CD4-positive, alpha-beta T cell treated with Interleukin-6 at 100 ng/mL for 8 hours (primary cell): ENCODE measurements around the gene FHIT.

Experiments used
- DNase-seq: peaks from one replicate; pipeline ENCODE4 v3.0.0-alpha.2; 2020; ENCODE audit warnings: mixed read lengths, low spot score

The FHIT gene

DNA sequence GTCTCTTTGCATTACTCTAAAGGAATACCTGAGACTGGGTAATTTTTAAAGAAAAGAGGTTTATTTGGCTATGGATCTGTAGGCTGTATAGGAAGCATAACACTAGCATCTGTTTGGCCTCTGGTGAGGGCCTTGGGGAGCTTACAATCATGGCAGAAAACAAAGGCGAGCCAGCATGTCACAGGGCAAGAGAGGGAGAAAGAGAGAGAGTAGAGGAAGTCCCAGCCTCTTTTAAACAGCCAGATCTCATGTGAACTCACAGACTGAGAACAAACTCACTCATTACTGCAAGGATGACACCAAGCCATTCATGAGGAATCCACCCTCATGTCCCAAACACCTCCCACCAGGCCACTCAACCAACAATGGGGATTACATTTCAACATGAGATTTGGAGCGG, 974.6 kb downstream of the FHIT start:
- DNase-seq = no peak

DNA sequence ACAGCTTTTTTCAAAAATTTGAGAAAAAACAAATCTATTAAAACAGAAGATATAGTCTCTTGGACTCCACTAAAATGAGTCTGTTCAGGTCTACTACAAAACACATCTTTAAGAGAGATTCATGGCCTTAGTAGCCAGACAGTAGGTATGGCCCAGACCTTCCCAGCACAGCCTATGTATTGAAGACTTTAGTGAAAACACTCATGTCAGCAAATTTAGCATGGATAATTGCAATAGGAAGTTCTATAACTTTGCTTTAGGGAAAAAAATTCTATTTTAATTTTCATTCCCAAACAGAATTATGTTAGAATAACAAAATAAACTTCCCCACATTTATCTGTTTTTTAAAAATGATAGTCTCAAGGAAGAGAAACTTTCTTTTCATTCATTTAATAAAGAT, 976.6 kb downstream of the FHIT start:
- no peak for DNase-seq

DNA sequence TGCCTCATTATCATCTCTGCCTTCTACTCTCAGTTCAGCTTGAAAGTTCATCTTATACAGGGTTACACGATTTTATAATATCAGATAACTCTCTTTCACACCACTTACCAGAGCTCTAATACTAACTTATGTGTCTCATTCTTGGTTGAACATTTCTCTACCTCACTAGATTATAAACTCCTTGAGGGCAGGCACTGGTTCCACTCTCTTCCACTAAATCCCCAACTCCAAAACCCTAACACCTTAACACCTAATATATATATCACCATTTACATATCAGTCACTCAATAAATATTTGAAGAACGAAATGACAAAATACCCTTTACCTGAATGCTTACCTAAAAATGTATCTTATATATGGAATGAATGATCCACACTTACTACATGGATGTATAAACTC, 977.2 kb downstream of the FHIT start:
- DNase-seq = no peak

DNA sequence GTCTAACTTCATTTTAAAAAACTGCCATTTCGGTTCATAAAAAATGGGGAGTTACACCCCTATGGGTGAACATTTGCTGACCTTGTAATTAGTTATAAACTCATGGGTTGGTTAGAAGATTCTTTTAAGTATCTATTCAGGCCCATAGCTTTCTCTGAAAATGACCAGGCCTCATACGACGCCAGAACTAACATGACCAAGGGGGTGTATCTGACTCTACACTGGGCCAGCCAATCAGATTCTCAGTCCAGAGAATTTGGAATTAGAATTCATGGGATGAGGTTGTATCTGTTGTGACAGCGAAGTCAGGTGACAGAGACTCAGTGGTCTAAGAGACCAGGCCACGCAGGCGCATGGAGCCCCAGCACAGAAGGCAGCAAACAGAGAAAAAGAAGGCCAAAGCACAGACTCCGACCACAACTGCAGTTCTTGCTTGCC, 981.4 kb downstream of the FHIT start:
- no peak for DNase-seq

DNA sequence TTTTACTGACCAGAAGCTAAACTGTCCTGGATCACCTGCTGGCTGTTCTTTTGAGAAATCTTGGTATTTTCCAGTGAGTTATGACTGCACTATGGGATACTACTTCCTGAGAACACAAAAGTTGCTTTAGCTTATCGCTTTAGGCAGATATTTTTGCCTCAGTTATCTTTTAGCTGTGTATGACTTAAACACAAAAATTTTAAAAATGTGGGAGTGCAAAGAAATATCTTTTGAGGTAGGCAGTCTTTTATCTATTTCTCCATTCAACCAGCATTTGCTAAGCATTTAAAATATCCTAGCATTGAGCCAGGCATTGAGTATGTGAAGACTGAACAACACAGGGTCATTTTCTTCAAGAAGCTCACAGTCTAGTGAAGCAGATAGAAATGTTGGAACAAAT, 981.9 kb downstream of the FHIT start:
- DNase-seq = no peak

DNA sequence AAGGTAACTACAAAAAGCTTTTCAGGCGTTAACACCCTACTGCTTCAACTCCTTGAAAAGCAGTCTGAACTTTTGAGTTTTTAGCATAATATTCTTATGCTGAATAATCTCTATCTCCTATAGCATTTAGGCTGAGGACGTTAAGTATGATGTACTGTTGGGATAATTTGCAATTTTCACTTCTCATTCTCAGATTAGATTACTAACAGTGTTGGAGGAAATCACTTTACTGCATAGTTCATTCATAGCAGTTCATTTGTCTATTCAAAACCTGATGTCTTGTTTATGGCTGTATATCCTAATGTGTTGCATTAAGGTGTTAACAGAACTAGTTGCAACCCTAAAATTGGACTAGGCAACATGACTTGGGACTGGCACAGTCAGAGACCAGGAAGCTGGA, 983.1 kb downstream of the FHIT start:
- no peak for DNase-seq

DNA sequence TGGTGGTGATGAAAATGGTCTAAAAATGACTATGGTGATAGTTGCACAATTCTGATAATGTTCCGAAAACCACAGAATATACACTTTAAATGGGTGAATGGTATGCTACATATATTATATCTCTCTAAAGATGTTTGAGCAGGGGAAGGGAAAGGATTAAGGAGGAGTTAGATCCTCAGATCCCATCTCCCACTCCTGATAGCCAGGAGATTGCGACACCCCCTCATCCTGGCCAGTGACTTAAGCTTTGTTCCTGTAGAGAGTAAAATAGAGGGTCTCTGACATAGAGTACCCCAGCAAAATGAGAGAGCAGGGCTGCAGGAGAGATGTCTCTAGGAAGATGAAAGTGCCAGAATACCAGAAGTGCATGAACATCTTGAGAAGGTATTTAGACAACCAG, 984.8 kb downstream of the FHIT start:
- DNase-seq = no peak

DNA sequence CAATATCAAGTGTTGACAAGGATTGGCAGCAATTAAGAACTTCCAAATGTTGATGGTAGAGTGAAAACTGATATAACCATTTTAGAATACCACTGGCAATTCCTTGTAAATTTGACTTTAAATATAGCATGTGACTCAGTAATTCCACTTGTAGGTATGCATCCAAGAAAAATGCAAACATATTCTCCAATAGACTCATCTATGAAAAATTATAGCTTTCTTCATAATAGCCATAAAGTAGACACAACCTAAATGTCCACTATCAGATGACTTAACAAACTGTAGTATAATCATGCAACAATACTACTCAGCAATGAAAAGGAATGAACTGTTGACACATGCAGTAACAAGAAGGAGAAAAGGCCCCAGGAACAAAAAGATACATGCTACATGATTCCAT, 988.1 kb downstream of the FHIT start:
- DNase-seq = no peak

DNA sequence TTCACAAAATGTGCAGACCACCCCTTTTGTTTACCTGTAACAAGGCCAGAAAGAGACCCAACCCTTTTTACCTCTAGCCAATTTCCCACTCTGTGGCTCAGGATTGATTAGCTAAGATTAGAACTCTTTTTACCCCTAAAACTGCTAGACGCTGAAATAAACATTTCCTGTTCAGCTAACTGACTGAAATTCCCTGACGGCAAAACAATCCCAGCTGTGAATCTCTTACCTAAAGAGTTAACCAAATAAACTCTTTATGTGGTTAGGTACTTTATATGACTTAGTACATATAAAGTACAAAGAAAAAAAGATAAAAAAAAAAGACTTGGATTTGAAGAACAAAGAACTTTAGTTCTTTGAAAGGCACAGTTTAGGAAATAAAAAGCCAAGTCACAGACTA, 988.7 kb downstream of the FHIT start:
- DNase-seq = no peak

DNA sequence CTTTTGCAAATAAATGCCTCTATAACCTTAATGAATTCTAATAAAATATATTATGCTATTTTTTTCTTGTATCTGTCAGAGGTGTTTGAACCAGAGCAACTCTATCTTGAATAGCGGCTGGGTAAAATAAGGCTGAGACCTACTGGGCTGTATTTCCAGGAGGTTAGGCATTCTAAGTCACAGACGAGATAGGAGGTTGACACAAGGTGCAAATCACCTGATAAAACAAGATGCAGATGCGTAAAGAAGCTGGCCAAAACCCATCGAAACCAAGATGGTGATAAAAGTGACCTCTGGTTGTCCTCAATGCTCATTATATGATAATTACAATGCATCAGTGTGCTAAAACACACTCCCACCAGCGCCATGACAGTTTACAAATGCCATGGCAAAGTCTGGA, 990.7 kb downstream of the FHIT start:
- no peak for DNase-seq

DNA sequence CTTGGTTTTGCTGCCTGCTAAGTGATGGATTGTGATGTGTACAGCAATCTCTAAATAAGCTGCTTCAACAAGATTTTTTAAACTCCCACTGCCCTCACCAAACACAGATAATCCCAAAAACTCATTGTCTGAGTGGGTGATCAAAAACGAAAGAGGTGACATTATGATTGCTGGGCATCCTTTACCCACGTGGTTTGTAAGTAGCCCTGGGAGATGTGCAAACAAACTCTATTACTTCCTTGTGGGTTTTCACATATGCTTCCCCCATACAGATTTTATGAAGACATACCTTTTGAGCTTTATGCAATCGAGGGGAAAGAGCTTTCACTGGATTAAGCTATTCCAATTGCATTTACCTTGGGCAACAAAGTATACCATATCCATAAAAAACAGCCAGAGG, 1000.4 kb downstream of the FHIT start:
- DNase-seq = no peak

DNA sequence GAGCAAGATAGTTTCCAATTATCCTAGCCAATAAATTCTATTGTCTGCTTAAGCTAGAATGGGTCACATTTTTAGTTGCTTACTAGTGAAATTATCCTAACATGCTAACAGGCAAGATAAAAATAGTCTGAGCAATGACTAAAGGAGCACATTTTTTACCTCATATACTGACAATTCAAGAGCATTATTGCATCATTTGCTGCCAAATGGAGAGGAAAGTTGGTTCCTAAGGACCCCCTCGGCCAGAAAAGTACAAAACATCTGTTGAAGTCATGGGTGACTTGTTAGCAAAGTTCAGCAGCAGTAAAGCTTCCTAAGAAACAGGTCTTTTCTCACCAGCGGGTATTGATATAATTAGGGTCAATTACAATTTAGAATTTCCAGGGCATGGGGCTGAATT, 1001.0 kb downstream of the FHIT start:
- DNase-seq = no peak

DNA sequence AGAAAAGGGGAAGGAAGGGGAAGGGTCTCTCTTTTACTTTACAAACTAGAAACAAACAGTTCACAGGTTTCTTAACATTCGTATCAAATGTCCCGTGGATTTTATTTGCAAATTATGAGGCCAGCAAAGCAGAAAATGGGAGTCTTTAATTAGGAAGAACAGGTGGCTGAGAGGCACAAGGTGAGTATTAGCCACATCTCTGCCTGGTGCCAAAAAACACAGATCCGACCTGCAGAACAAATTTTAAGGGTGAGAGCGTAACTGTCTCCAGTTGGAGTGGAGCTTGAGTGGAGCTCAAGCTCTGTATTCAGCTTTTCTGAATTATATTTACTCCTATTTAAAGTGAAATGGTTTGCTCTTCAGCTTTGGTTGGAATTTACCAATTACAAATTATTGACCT, 1004.9 kb downstream of the FHIT start:
- DNase-seq = no peak

DNA sequence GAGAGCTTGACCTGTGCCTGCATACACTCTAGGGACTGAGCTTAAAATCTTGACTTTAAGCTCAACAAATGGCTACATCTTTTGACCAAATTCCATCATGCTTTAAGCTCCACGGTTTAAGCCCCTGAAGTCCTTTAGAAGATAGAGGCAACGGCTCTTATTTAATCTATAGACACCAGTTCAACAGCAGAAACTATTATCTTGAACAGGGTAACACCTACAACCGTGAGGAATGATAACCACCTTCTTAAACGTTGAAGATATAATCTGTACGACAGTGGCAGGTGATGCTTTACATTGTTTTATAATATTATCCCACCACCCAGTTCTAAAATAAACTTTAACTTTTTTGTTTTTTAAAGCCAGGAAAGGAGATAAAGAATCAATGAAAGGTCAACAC, 1007.8 kb downstream of the FHIT start:
- DNase-seq = no peak

DNA sequence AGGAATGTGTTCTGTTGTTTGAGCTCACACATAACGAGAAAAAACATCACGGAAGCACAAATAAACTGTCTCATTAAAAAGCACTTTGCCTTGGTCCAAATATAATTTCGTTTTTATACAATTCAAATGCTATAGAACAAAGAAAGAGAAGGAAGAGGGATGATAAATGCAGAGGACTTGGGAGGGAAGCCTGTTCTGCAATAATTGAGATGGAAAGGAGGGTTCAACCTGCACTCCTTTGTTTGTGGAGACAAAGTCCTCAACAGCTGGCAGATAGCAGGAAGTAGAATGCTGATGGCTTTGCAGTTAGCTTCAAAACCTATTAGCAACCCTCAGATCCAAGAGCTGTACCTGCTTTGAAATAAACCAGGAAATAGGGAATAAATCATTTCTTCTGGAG, 1010.8 kb downstream of the FHIT start:
- DNase-seq = no peak

DNA sequence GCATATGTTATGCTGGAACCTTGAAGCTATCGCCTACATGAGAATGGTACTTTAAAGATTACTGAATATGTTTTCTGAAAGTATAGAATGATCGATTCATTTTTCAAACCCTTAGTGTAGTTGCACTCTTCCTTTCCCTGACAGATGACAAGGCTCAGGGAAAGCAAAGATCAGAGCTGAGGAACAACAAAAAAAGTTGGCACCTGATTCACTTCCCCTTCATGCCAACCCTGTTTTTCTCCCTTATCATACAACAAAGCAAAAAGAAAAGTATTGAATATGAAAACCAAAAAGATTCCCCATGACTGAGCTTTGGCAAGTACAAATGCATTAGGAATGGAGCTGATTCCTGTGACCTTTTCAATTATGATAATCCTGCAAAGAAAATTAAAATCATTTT, 1012.7 kb downstream of the FHIT start:
- no peak for DNase-seq

DNA sequence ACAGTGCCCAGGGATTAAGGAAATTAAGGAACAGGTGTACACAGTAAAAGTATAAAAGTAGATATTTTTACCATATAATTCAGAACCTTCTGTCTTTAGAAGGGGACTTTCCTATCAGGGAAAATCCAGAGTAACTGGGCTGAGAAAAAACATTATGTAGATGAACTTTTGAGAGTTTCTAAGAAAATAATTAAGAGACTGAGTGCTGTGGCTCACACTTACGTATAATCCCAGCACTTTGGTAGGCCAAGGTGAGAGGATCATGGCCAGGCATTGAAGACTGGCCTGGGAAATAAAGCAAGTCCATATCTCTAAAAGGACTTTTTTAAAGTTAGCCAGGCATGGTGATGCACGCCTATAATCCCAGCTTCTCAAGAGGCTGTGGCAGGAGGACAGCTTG, 1021.8 kb downstream of the FHIT start:
- no peak for DNase-seq

DNA sequence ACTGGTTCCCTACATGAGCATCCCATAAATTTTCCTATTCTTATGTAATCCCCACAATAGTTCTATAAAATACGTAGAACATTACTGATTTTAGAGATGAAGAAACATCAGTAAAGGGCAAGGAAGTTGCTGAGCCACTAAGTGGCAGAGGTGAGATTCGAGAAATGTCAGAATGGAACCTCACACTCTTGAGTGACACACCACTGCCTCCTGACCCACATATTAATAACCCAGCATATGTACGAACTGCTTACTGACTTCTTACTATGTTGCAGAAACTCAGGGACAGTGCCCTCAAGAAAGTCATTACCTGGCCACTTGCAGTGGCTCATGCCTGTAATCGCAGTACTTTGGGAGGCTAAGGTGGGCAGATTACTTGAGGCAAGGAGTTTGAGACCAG, 1022.4 kb downstream of the FHIT start:
- DNase-seq = no peak

DNA sequence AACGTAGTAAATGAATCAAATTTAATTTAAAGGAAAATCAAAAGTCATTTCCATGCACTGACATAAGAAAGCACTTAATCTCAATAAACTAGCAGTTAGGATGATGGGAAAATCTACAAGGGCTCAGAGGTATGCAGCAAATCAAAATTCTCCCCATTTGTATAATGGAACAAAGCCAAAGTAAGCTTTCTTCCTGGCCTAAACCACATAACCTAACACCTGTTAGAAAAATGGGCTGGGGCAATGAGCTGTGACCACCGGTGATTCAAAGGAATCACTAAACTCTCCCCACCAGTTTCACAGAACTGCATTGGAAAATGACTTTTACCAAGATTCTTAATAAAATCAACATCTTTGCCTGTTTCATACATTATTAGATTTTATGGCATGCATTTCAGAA, 1024.3 kb downstream of the FHIT start:
- DNase-seq = no peak

DNA sequence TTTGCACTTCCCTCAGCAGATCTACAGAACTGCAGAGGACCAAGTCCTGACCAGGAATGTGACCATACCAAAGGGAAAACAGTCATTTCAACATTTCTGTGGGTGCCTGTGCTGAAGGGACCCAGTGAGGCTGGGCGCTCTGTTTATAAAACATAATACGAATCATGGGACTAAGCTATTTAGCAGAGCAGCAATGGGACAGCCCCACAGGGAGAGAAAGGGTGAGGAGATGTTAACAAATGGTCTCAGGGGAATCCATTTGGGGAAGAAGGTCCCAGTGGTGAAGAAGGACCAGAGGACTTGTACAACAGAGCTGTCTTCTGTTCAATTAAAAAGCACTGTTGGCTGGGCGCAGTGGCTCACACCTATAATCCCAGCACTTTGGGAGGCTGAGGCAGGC, 1025.4 kb downstream of the FHIT start:
- no peak for DNase-seq

DNA sequence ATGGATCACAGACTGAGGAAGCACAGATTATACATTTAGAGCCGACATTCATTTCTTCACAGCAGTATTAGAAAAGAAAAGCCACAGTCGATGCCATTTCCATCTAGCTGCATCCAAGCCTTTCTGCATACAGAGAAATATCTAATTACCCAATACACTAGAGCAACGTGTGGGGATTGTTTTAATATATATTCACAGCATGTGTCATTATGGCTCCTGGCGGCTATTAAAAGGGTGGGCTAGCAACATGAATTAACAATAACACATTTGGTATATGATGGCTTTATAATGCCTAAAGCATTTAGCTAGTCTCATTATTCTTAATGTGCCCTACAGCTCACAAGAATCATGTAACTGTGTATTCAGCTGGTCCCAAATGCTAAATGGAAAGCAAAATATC, 1030.5 kb downstream of the FHIT start:
- no peak for DNase-seq

DNA sequence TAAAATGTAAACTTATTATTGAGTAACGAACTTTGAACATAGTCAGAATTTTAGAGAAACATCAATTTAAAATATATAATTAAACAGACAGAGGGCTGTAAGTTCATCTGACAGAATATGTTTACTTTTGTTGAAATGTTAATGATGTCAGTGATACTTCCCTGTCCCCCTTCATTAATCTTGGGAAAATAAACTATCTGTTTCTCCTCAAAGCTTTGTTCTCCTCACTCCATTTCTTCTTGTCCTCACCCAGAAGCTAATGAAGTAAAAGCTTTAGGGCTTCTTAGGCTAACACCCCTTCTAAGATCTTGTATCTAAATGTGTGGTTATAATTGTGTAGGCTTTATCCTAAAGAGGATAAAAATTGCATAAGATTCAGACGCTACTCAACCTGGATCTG, 1031.8 kb downstream of the FHIT start:
- DNase-seq = no peak

DNA sequence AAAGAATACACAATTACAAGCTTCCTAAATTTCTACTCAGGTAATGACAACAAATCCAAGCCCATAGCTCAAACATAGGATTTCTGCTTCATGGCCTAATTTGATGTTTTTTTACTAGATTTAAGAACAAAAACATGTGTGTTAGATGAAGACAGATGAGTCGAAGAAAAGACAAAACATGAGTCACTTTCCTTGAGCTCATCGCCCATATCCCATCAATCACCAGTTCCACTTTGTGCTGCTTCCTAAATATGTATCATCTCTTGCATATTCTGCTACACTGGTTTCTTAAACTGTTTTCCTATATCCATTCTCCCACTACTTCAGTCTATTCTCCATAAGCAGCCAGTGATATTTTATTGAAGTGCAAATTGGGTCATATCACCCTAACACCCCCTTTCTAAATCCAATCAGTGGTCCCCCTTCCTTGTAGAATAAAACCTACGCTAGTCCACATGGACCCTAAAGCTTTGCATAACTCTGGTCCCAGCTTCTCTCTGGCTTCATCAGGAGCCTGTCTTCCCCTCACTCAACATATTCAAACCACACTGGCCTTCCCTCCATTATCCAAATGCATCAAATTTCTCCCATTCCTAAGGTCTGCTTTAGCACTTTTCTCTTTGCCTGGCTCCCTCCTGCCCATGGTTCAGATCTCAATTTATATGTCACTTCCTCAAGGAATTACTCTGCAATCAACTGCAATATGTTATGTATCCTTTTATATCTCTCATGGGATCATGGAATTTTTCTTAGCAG, 1033.9 kb downstream of the FHIT start:
- no peak for DNase-seq

DNA sequence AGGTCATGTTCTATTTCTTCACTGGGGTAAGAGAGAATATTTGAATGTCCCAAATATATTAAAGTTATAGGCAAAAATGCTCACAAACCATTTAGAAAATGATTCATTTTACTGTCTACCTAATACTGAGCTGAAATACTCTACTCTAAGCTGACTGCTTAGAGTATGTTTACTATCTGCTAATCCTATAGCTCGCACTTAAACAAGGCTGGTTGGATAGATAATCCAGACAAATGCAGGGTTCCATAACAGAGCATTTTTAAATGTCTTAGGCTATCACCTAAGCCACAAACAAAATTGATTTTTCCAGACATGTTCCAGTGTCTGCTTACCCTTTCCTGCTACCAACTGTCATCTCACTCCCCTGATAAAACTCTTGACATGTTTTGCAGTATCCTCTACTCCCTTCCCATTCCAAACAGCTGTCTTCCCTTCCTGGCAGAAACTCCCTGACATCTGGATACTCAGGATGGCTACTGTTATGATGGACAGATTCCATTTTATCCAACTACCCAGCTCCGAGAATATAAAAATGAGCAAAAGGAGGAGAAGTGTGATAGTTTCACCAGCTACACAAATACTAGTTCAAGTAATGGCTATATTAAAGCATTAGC, 1034.7 kb downstream of the FHIT start:
- DNase-seq = no peak
